ENCODE measurements around the gene RAB24.
A peak's percentile ranks its signal among the peaks of the same experiment; 100 is the strongest.

Gene RAB24

GRCh38 chr5:177310757-177311391, 7.4 kb upstream of the RAB24 start:
- Histone ChIP-seq H3K4me3 (ENCODE audit: low read depth in 1 of 2, low read length in 1 of 2) (peak overlapping the region; percentile 79 to 99), H3K27ac (peak overlapping the region; percentile 95), H3K27me3 (no peaks in the 10 kb centered on the region), H3K36me3 (peaks cover 9% of the 10 kb centered on the region), H3K4me1 (ENCODE audit: control insufficient read depth in 1 of 2, insufficient read depth in 1 of 2, low read depth in 1 of 2, low read length in 1 of 2) (peaks cover 74 to 78% of the 10 kb centered on the region in 2 experiments), H3K9me3 (no peaks in the 10 kb centered on the region)
- TF ChIP-seq CTCF (IDR thresholded peaks at IDR 0.05): peak; percentile 6

GRCh38 chr5:177310332-177310731, 6.8 kb upstream of the RAB24 start:
- peak overlapping the region; percentile 95 for H3K27ac ChIP-seq
- TF ChIP-seq CTCF (IDR thresholded peaks at IDR 0.05): no peak

DNA sequence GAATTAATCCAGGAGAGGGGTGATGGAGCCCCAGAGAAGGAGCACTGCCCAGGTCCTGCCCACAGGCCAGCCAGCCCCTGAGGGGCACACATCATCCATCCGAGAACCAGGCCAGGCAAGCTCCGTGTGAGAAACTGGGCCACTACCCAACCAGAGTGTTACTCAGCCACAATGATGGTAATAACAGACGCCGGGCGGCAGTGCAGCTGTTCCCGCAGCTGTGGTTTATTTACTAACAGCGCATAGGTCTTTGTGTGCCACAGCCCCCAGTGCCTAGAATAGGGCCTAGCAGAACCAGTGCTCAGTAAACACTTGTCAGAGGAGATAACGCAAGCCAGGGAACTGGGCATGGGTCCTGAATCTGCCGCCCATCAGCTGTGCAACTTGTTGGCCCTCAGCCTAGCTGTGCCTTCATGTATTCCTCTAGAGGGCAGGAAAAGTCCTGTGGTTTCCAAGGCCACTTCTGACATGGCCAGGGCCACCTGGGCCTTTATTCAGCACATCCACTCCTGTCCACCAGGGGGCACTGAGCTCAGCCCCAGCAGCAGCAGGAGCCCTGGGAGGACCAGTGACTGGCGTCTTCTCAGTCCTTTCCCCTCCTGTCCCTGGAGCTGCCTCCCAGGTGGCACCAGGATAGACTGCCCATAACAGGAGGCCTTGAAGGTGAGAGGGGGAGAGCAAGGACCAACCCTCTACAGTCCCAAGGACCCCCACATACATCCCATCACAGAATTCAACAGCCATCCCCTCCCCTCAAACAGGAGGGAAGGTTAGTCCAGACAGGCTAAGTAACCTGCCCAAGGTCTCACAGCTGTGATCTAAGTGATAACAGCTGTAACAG, 6.1 kb upstream of the RAB24 start:
- Histone ChIP-seq H3K27me3 (no peaks in the 10 kb centered on the region), H3K9me3 (no peaks in the 10 kb centered on the region), H3K4me1 (ENCODE audit: control insufficient read depth in 1 of 2, insufficient read depth in 1 of 2, low read depth in 1 of 2, low read length in 1 of 2) (peaks cover 87 to 91% of the 10 kb centered on the region in 2 experiments), H3K36me3 (peaks cover 22% of the 10 kb centered on the region), H3K4me3 (ENCODE audit: low read depth in 1 of 2, low read length in 1 of 2) (peak overlapping the region; percentile 79 to 99), H3K27ac (peak overlapping the region; percentile 95)
- peak; percentile 96 for TF ChIP-seq CTCF (IDR thresholded peaks at IDR 0.05)

More at GRCh38 chr5:177310332-177310731, 6.8 kb upstream of the RAB24 start:
- Histone ChIP-seq H3K36me3 (peaks cover 14% of the 10 kb centered on the region), H3K4me3 (ENCODE audit: low read depth in 1 of 2, low read length in 1 of 2) (peak overlapping the region; percentile 79 to 99), H3K4me1 (ENCODE audit: control insufficient read depth in 1 of 2, insufficient read depth in 1 of 2, low read depth in 1 of 2, low read length in 1 of 2) (peaks cover 79 to 83% of the 10 kb centered on the region in 2 experiments), H3K9me3 (no peaks in the 10 kb centered on the region), H3K27me3 (no peaks in the 10 kb centered on the region)

DNA sequence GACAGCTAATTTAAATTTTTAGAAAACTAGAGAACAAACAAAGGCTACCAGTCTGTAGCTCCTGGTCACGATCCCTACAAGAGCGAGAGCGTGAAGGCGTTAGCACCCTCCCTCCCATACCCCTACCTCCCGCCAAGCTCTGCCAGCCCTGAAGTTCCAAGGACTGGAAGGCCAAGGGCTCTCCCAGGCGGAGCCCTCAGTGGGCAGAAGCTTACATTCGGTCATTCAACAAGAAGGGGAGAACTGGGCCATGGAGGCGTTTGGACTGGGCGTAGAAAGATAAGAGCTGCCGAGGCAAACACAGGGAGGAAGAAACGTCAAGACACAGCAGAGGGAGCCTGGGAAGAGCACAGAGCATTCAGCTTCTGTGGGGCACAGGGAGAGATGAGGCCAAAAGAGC, 5.2 kb upstream of the RAB24 start:
- Histone ChIP-seq H3K27me3 (no peaks in the 10 kb centered on the region), H3K4me1 (ENCODE audit: control insufficient read depth in 1 of 2, insufficient read depth in 1 of 2, low read depth in 1 of 2, low read length in 1 of 2) (peaks cover 93 to 97% of the 10 kb centered on the region in 2 experiments), H3K36me3 (peaks cover 29% of the 10 kb centered on the region), H3K4me3 (ENCODE audit: low read depth in 1 of 2, low read length in 1 of 2) (peak overlapping the region; percentile 79 to 99), H3K9me3 (no peaks in the 10 kb centered on the region), H3K27ac (peak overlapping the region; percentile 95)
- no peak for TF ChIP-seq CTCF (IDR thresholded peaks at IDR 0.05)

DNA sequence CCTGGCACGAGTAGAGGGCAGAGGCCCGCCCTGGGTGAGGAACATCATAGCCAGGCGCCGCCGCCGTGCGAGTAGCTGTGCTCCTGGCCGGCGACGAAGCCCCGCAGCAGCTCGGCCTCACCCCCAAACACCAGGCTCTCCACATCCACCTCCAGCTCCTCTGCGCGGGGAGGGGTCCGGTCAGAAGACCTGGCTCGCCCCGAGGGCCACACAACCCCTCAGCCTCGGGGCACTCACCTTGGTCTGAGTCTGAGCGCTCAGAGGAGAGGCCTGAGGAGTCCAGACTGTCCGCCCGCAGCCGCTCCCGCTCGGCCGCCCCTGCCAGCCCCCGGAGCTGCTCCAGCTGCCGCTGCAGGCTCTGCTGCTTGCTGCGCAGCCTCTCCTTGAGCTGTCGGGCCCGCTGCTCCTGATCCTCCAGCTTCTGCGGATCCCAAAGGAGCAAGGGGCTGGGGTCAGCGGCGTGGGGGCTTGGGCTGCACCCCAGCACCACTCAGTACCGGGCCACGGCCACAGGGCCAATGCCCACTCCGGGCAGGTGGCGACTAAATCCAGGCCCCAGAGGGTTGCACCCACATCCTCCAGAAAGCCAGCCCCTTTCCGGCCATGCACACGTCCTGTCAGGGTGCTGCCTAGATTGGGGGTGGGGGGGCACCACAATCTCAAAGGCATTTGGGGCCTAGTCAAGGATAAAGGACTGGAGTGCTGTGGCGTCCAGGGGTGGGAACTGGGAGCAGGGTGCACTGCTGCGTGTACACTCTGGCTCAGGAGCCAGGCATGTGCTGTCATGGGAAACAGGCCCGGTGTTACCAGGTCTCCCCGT, 4.2 kb upstream of the RAB24 start:
- Histone ChIP-seq H3K4me1 (ENCODE audit: control insufficient read depth in 1 of 2, insufficient read depth in 1 of 2, low read depth in 1 of 2, low read length in 1 of 2) (peaks cover 85 to 89% of the 10 kb centered on the region in 2 experiments), H3K27ac (peak overlapping the region; percentile 95), H3K4me3 (ENCODE audit: low read depth in 1 of 2, low read length in 1 of 2) (peak overlapping the region; percentile 79 to 99), H3K27me3 (no peaks in the 10 kb centered on the region), H3K9me3 (no peaks in the 10 kb centered on the region), H3K36me3 (peaks cover 29% of the 10 kb centered on the region)
- TF ChIP-seq CTCF (IDR thresholded peaks at IDR 0.05): peak; percentile 11
